K562 (cell line): ENCODE results near the gene LHPP. TPM values are rescaled to one million over a fixed set of nuclear protein-coding genes. Genes with fewer than 3 reads are reported as not detected.

Source experiments
- ATAC-seq: fragments of 200-7000 bp; cut with Tn5 transposase; 3 replicates; pipeline ENCODE4 v1.9.1; 2020; ENCODE audit warnings: moderate library complexity
- BruUV-seq: library from RNA; stranded (reverse); fragments of 400-500 nt; replicated peaks from 2 replicates; lab custom pipeline; 2021; lab: Mats Ljungman, UMichigan
- CTCF ChIA-PET: fragments of 300-600 bp; formaldehyde crosslinking; extraction: SDS; loops from one replicate; lab custom pipeline; 2021; ENCODE audit warnings: low intra/inter-chr PET ratio; lab: Yijun Ruan, JAX
- POLR2A ChIA-PET: fragments of 300-600, 350-650 bp; sonication (Branson Sonifier 250); formaldehyde crosslinking; extraction: SDS; loops from one replicate; lab custom pipeline; 2021; ENCODE audit warnings: antibody characterized with exemption, inconsistent platforms; lab: Yijun Ruan, JAX
- DNase-seq, 4 experiments: peaks; one replicate each; pipeline versions ENCODE4 v3.0.0 to v3.0.0-alpha.2; 2011 to 2018; ENCODE audit warnings: low spot score in 3 of 4, mixed read lengths in 3 of 4; ENCODE audit errors: extremely low read depth in 1 of 4
- FAIRE-seq: peaks from 2 replicates; lab custom pipeline; 2011; peaks lifted over from hg19 to GRCh38; lab: Jason Lieb, UNC
- H2AFZ ChIP-seq: 2 replicates; pipeline ENCODE4 v1.6.0; 2011; ENCODE audit warnings: low read depth, low read length, control low read depth, inconsistent platforms
- H3K27ac ChIP-seq: fragments of 200-600 bp; 3 replicates; pipeline ENCODE4 v1.8.0; 2011; ENCODE audit warnings: low read depth, mild to moderate bottlenecking, control low read depth, inconsistent platforms, low read length, moderate library complexity, mixed read lengths; ENCODE audit errors: extremely low read depth
- H3K27me3 ChIP-seq, 2 experiments: fragments of 300-600 bp in 1 of 2; 2 replicates in 1 of 2; 3 replicates in 1 of 2; pipeline versions ENCODE4 v1.6.0 to v1.8.0; 2011; ENCODE audit warnings: inconsistent platforms in 2 of 2, low read length in 2 of 2, mild to moderate bottlenecking in 1 of 2, mixed read lengths in 1 of 2, moderate library complexity in 1 of 2; ENCODE audit not compliant: control insufficient read depth in 2 of 2, insufficient read depth in 2 of 2
- H3K36me3 ChIP-seq: fragments of 300-600 bp; 3 replicates; pipeline ENCODE4 v1.8.0; 2011; ENCODE audit warnings: mild to moderate bottlenecking, low read length, inconsistent platforms; ENCODE audit not compliant: control insufficient read depth, insufficient read depth
- H3K4me1 ChIP-seq, 2 experiments: fragments of 200-600 bp in 1 of 2; replicated peaks in 1 of 2; 2 replicates in 1 of 2; 3 replicates in 1 of 2; pipeline versions ENCODE4 v1.5.1 to v1.8.0; 2011; ENCODE audit warnings: inconsistent platforms in 2 of 2, low read length in 2 of 2, mild to moderate bottlenecking in 1 of 2, mixed read lengths in 1 of 2, moderate library complexity in 1 of 2; ENCODE audit not compliant: control insufficient read depth in 2 of 2, insufficient read depth in 2 of 2
- H3K4me2 ChIP-seq: 2 replicates; pipeline ENCODE4 v1.6.1; 2011; ENCODE audit warnings: low read length, control low read depth, inconsistent platforms, mixed read lengths; ENCODE audit not compliant: insufficient read depth
- H3K4me3 ChIP-seq: fragments of 200-600 bp; sonication (generic), shearing (Covaris generic); 2 replicates; pipeline ENCODE4 v1.5.1; 2016; ENCODE audit warnings: control low read depth, inconsistent platforms
- H3K79me2 ChIP-seq: fragments of 200-600 bp; 3 replicates; pipeline ENCODE4 v1.8.0; 2011; ENCODE audit warnings: low read length, inconsistent platforms; ENCODE audit not compliant: control insufficient read depth, insufficient read depth
- H3K9ac ChIP-seq, 2 experiments: 2 replicates each; pipeline versions ENCODE4 v1.6.0 to v1.6.1; 2011; ENCODE audit warnings: low read depth in 2 of 2, low read length in 2 of 2, control low read depth in 1 of 2, inconsistent platforms in 1 of 2, mild to moderate bottlenecking in 1 of 2, mixed read lengths in 1 of 2; ENCODE audit not compliant: insufficient read depth in 1 of 2
- H3K9me1 ChIP-seq: one replicate; pipeline ENCODE4 v1.6.0; 2011; ENCODE audit warnings: inconsistent platforms, mild to moderate bottlenecking, low read length, moderate library complexity; ENCODE audit not compliant: control insufficient read depth, insufficient read depth
- H3K9me3 ChIP-seq: replicated peaks from 2 replicates; pipeline ENCODE4 v1.5.1; 2011; ENCODE audit warnings: low read depth, low read length, inconsistent platforms; ENCODE audit not compliant: control insufficient read depth, insufficient read depth
- H4K20me1 ChIP-seq: replicated peaks from 2 replicates; pipeline ENCODE4 v1.6.1; 2011; ENCODE audit warnings: low read length, inconsistent platforms, mixed read lengths; ENCODE audit not compliant: control insufficient read depth, insufficient read depth
- EGR1 ChIP-seq: fragments of 450-650 bp; conservative IDR thresholded peaks from 2 replicates; pipeline ENCODE4 v1.6.1; 2017; ENCODE audit warnings: mild to moderate bottlenecking
- GABPB1 ChIP-seq: sonication (generic); formaldehyde crosslinking; IDR thresholded peaks from 2 replicates; pipeline ENCODE4 v1.8.0; 2022; ENCODE audit warnings: mild to moderate bottlenecking, missing genetic modification reagents
- LCOR ChIP-seq: sonication (generic); formaldehyde crosslinking; IDR thresholded peaks from 2 replicates; pipeline ENCODE4 v1.8.0; 2022; ENCODE audit warnings: mild to moderate bottlenecking, missing genetic modification reagents
- MCM7 ChIP-seq, 2 experiments: fragments of 450-650 bp; IDR thresholded peaks; 2 replicates each; pipeline ENCODE4 v1.6.1; 2016 to 2018
- SAP30 ChIP-seq: fragments of 200-600 bp; sonication (generic); IDR thresholded peaks from 2 replicates; pipeline ENCODE4 v1.6.1; 2012; ENCODE audit warnings: borderline replicate concordance, low read depth, mild to moderate bottlenecking, moderate library complexity, low read length, control low read depth, inconsistent platforms; ENCODE audit not compliant: insufficient read depth, poor library complexity, severe bottlenecking
- ZNF146 ChIP-seq: IDR thresholded peaks from one replicate; pipeline ENCODE4 v1.6.1; 2018; ENCODE audit warnings: missing compliant biosample characterization; ENCODE audit not compliant: unreplicated experiment
- ZNF224 ChIP-seq: sonication (generic); formaldehyde crosslinking; IDR thresholded peaks from 2 replicates; pipeline ENCODE4 v1.8.0; 2022; ENCODE audit warnings: mild to moderate bottlenecking, missing genetic modification reagents
- WGBS: fragments of 100-300 bp; shearing (Covaris generic); methylation state at CpG from one replicate; pipeline ENCODE4 v1.1.6; 2016; ENCODE audit warnings: low coverage, mixed read lengths; ENCODE audit not compliant: insufficient coverage; ENCODE audit errors: missing lambda C conversion rate; 5-methylcytosine and 5-hydroxymethylcytosine counted together
- in situ Hi-C: fragments of 300-500 bp; cut with MboI; formaldehyde crosslinking; loops from 4 replicates; pipeline ENCODE4 v1.15.0; 2018; ENCODE audit warnings: inconsistent platforms, mixed read lengths
- intact Hi-C: fragments of 100-400 bp; cut with micrococcal nuclease; formaldehyde crosslinking; loops from 2 replicates; pipeline ENCODE4 v1.14.2; 2022
- polyA plus RNA-seq, 8 experiments: library from polyadenylated mRNA; depleted of rRNA in 4 of 8; stranded (reverse) in 5 of 8; unstranded in 3 of 8; fragments of >200 nt; fragmentation: Nextera tagmentation in 2 of 8; fragmentation: Illumina TruSeq in 1 of 8; extraction: Ambion mirVana in 2 of 8; extraction: Trizol in 1 of 8; gene quantifications; 2 replicates each; pipeline versions ENCODE4 v1.2.1 to v1.2.3, GENCODE V29; 2011 to 2014; ENCODE audit warnings: inconsistent platforms in 1 of 8, missing spikeins in 1 of 8
- total RNA-seq, 7 experiments: library from RNA; depleted of rRNA in 6 of 7; stranded (reverse); fragments of >200 nt in 6 of 7; fragmentation: Illumina TruSeq in 2 of 7; extraction: Trizol in 2 of 7; gene quantifications; 2 replicates each; pipeline versions ENCODE4 v1.2.1 to v1.2.3, GENCODE V29; 2011 to 2021; ENCODE audit warnings: low replicate concordance in 1 of 7
- TF ChIP-seq, protein P1 (sequence below): fragments of 450-650 bp; formaldehyde crosslinking; IDR thresholded peaks from 2 replicates; pipeline ENCODE4 v1.4.0; 2020; ENCODE audit warnings: mild to moderate bottlenecking, mixed read lengths

The LHPP gene
- total and polyA plus RNA-seq, 9 of the 15 experiments (the other 6 are each of a cell fraction or from before 2014, with no cell fraction given): 0.34 to 7.4 (median 3.0) TPM

GRCh38 chr10:124546957-124547646 is 85.5 kb downstream of the LHPP start:
- ATAC-seq (peak; percentile 66), DNase-seq (no peak)
- peaks cover 0 to 17% of the 10 kb centered on the region in 2 experiments; a peak in 2 of 5 replicates for H3K27me3 ChIP-seq
- TF ChIP-seq LCOR (CRISPR knock-in tag) (no peak), ZNF146 (no peak), SAP30 (no peak), GABPB1 (CRISPR knock-in tag) (no peak), EGR1 (no peak), MCM7 (IDR thresholded peaks at IDR 0.05) (no peak), ZNF224 (CRISPR knock-in tag) (no peak)
- TF ChIP-seq, protein P1, sequence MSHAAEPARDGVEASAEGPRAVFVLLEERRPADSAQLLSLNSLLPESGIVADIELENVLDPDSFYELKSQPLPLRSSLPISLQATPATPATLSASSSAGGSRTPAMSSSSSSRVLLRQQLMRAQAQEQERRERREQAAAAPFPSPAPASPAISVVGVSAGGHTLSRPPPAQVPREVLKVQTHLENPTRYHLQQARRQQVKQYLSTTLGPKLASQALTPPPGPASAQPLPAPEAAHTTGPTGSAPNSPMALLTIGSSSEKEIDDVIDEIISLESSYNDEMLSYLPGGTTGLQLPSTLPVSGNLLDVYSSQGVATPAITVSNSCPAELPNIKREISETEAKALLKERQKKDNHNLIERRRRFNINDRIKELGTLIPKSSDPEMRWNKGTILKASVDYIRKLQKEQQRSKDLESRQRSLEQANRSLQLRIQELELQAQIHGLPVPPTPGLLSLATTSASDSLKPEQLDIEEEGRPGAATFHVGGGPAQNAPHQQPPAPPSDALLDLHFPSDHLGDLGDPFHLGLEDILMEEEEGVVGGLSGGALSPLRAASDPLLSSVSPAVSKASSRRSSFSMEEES (CRISPR knock-in tag): no peak
- TF ChIP-seq, all 486 proteins: peak for 0
- H3K4me3 ChIP-seq: no peak overlapping the region
- H3K4me2 ChIP-seq: peak overlapping the region; percentile 58
- no peak for FAIRE-seq
- H3K27ac ChIP-seq: no peak overlapping the region
- H3K9me1 ChIP-seq: no peaks in the 10 kb centered on the region
- no TSS peak for BruUV-seq
- WGBS: 57% methylated on average over 13 of the region's 15 CpGs
- H3K9ac ChIP-seq: no peak overlapping the region; a peak in 1 of 4 replicates
- peak overlapping the region; percentile 63 for H2AFZ ChIP-seq
- H4K20me1 ChIP-seq: no peaks in the 10 kb centered on the region; the same call in none of the 2 replicates
- no peaks in the 10 kb centered on the region for H3K36me3 ChIP-seq
- ChIA-PET CTCF (no interaction called here), POLR2A (interaction anchor here (0.5 to 0.9 kb wide), 3 partner anchors 20 to 149 kb away, joined by 3 read pairs; no protein-coding TSS in a partner anchor)
- in situ Hi-C loops: no loop called here
- H3K4me1 ChIP-seq: peaks cover 0 to 61% of the 10 kb centered on the region in 2 experiments; a peak in 3 of 5 replicates
- intact Hi-C loops: loop anchor here (10.0 kb wide), 1 partner anchor 128 kb away; no protein-coding TSS in a partner anchor
- no peaks in the 10 kb centered on the region for H3K9me3 ChIP-seq
- no peaks in the 10 kb centered on the region for H3K79me2 ChIP-seq
